ENCODE measurements around the gene PLPPR4.

The PLPPR4 gene

DNA sequence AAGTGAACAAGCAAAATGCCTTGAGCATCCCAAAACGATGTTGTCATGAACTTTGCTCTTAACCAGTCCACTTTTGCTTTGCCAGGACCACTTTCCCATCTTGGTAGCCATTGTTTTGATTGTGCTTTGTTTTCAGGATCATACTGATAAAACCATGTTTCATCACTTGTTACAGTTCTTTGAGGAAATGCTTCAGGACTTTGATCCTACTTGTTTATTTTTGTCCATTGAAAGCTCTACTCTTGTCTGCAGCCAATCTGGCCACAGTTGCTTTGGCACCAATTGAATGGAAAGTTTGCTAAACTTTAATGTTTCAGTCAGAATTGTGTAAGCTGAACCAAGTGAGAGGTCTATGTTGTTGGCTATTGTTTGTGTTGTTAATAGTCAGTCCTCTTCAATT, 12.8 kb downstream of the PLPPR4 start:
- Histone ChIP-seq H4K8ac (ENCODE audit: low read depth, low read length) (no peak overlapping the region), H3K18ac (ENCODE audit: low read length) (no peak overlapping the region), H2AK5ac (ENCODE audit: low read length) (no peak overlapping the region), H3K4me3 (ENCODE audit: low read depth, low read length) (no peak overlapping the region), H3K36me3 (ENCODE audit: control insufficient read depth in 1 of 2, insufficient read depth in 2 of 2, low read length in 2 of 2) (no peaks in the 10 kb centered on the region), H3K23ac (ENCODE audit: low read length) (no peak overlapping the region), H3K9me3 (ENCODE audit: insufficient read depth, low read depth, low read length) (no peaks in the 10 kb centered on the region), H2AFZ (ENCODE audit: insufficient read depth, low read length, poor library complexity) (no peak overlapping the region), H3K27me3 (ENCODE audit: insufficient read depth, low read length) (no peaks in the 10 kb centered on the region), H2BK5ac (ENCODE audit: low read depth, low read length, poor library complexity) (no peak overlapping the region), H3K79me2 (ENCODE audit: control insufficient read depth, insufficient read depth, low read length, poor library complexity) (no peaks in the 10 kb centered on the region), H2BK120ac (ENCODE audit: insufficient read depth, low read length, poor library complexity) (no peak overlapping the region), H3K27ac (ENCODE audit: low read depth, low read length) (no peak overlapping the region), H3K9ac (ENCODE audit: low read length) (no peak overlapping the region), H3K4me2 (ENCODE audit: low read length) (no peak overlapping the region), H3K79me1 (ENCODE audit: low read length) (no peaks in the 10 kb centered on the region), H4K12ac (ENCODE audit: low read depth, low read length) (no peak overlapping the region), H3K14ac (ENCODE audit: low read length) (no peak overlapping the region), H2BK12ac (ENCODE audit: low read length) (no peak overlapping the region), H3K4me1 (ENCODE audit: control insufficient read depth in 1 of 2, insufficient read depth in 2 of 2, low read length in 2 of 2) (peaks cover 0 to 3% of the 10 kb centered on the region in 2 experiments), H3K4ac (ENCODE audit: low read depth, low read length) (no peak overlapping the region), H4K91ac (ENCODE audit: low read depth, low read length) (no peak overlapping the region)
- WGBS (ENCODE audit: extremely low coverage, insufficient coverage, insufficient read length) = no CpG with 5 or more reads among the region's 1 CpG
- no peak for DNase-seq

GRCh38 chr1:99279525-99279924, 15.2 kb downstream of the PLPPR4 start:
- no peak overlapping the region for H2BK5ac ChIP-seq (ENCODE audit: low read depth, low read length, poor library complexity)
- peaks cover 0 to 3% of the 10 kb centered on the region in 2 experiments for H3K4me1 ChIP-seq (ENCODE audit: control insufficient read depth in 1 of 2, insufficient read depth in 2 of 2, low read length in 2 of 2)
- no peaks in the 10 kb centered on the region for H3K9me3 ChIP-seq (ENCODE audit: insufficient read depth, low read depth, low read length)
- no peak overlapping the region for H3K23ac ChIP-seq (ENCODE audit: low read length)
- H3K4me2 ChIP-seq (ENCODE audit: low read length) = no peak overlapping the region
- no peak overlapping the region for H2AFZ ChIP-seq (ENCODE audit: insufficient read depth, low read length, poor library complexity)
- H3K9ac ChIP-seq (ENCODE audit: low read length) = no peak overlapping the region
- H2BK12ac ChIP-seq (ENCODE audit: low read length) = no peak overlapping the region
- H2BK120ac ChIP-seq (ENCODE audit: insufficient read depth, low read length, poor library complexity) = no peak overlapping the region
- H3K4me3 ChIP-seq (ENCODE audit: low read depth, low read length) = no peak overlapping the region
- DNase-seq = no peak
- no peak overlapping the region for H4K91ac ChIP-seq (ENCODE audit: low read depth, low read length)
- no peak overlapping the region for H3K14ac ChIP-seq (ENCODE audit: low read length)
- H3K79me1 ChIP-seq (ENCODE audit: low read length) = no peaks in the 10 kb centered on the region
- no peaks in the 10 kb centered on the region for H3K27me3 ChIP-seq (ENCODE audit: insufficient read depth, low read length)
- WGBS (ENCODE audit: extremely low coverage, insufficient coverage, insufficient read length) = no CpG with 5 or more reads among the region's 4 CpGs
- no peaks in the 10 kb centered on the region for H3K79me2 ChIP-seq (ENCODE audit: control insufficient read depth, insufficient read depth, low read length, poor library complexity)
- H3K18ac ChIP-seq (ENCODE audit: low read length) = no peak overlapping the region
- no peak overlapping the region for H3K27ac ChIP-seq (ENCODE audit: low read depth, low read length)
- no peaks in the 10 kb centered on the region for H3K36me3 ChIP-seq (ENCODE audit: control insufficient read depth in 1 of 2, insufficient read depth in 2 of 2, low read length in 2 of 2)
- H3K4ac ChIP-seq (ENCODE audit: low read depth, low read length) = no peak overlapping the region
- H2AK5ac ChIP-seq (ENCODE audit: low read length) = no peak overlapping the region
- no peak overlapping the region for H4K12ac ChIP-seq (ENCODE audit: low read depth, low read length)
- no peak overlapping the region for H4K8ac ChIP-seq (ENCODE audit: low read depth, low read length)

GRCh38 chr1:99281105-99281504, 16.8 kb downstream of the PLPPR4 start:
- Histone ChIP-seq H2AK5ac (ENCODE audit: low read length) (no peak overlapping the region), H3K79me1 (ENCODE audit: low read length) (no peaks in the 10 kb centered on the region), H4K91ac (ENCODE audit: low read depth, low read length) (no peak overlapping the region), H2BK12ac (ENCODE audit: low read length) (no peak overlapping the region), H3K36me3 (ENCODE audit: control insufficient read depth in 1 of 2, insufficient read depth in 2 of 2, low read length in 2 of 2) (no peaks in the 10 kb centered on the region), H3K4me2 (ENCODE audit: low read length) (no peak overlapping the region), H2BK5ac (ENCODE audit: low read depth, low read length, poor library complexity) (no peak overlapping the region), H3K18ac (ENCODE audit: low read length) (no peak overlapping the region), H3K9me3 (ENCODE audit: insufficient read depth, low read depth, low read length) (no peaks in the 10 kb centered on the region), H2AFZ (ENCODE audit: insufficient read depth, low read length, poor library complexity) (no peak overlapping the region), H4K8ac (ENCODE audit: low read depth, low read length) (no peak overlapping the region), H3K9ac (ENCODE audit: low read length) (no peak overlapping the region), H4K12ac (ENCODE audit: low read depth, low read length) (no peak overlapping the region), H3K27me3 (ENCODE audit: insufficient read depth, low read length) (no peaks in the 10 kb centered on the region), H2BK120ac (ENCODE audit: insufficient read depth, low read length, poor library complexity) (no peak overlapping the region), H3K4me3 (ENCODE audit: low read depth, low read length) (no peak overlapping the region), H3K27ac (ENCODE audit: low read depth, low read length) (no peak overlapping the region), H3K4ac (ENCODE audit: low read depth, low read length) (no peak overlapping the region), H3K23ac (ENCODE audit: low read length) (no peak overlapping the region), H3K4me1 (ENCODE audit: control insufficient read depth in 1 of 2, insufficient read depth in 2 of 2, low read length in 2 of 2) (peaks cover 0 to 3% of the 10 kb centered on the region in 2 experiments), H3K14ac (ENCODE audit: low read length) (no peak overlapping the region), H3K79me2 (ENCODE audit: control insufficient read depth, insufficient read depth, low read length, poor library complexity) (no peaks in the 10 kb centered on the region)
- DNase-seq = no peak

DNA sequence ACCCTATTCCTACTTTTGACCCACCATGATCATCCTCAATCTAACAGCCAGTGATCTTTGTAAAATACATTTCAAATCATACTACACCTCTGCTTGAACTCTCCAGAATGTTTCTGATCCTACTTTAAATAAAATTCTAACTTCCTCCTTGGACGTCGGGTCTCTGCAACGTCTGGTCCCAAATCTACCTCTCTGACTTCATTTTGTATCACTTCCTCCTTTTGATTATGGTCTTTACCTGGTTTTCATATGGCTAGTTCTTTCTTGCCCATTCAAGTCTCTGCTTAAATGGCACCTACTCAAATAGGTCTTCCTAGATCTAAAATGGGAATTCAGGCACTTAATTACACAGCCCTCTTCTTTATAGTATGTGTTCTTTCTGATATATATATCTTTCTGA, 18.2 kb downstream of the PLPPR4 start:
- H3K23ac ChIP-seq (ENCODE audit: low read length) = no peak overlapping the region
- no peak overlapping the region for H4K91ac ChIP-seq (ENCODE audit: low read depth, low read length)
- H2BK5ac ChIP-seq (ENCODE audit: low read depth, low read length, poor library complexity) = no peak overlapping the region
- no peak overlapping the region for H3K9ac ChIP-seq (ENCODE audit: low read length)
- H2BK12ac ChIP-seq (ENCODE audit: low read length) = no peak overlapping the region
- WGBS (ENCODE audit: extremely low coverage, insufficient coverage, insufficient read length) = no CpG with 5 or more reads among the region's 3 CpGs
- no peak overlapping the region for H3K18ac ChIP-seq (ENCODE audit: low read length)
- H3K27me3 ChIP-seq (ENCODE audit: insufficient read depth, low read length) = no peaks in the 10 kb centered on the region
- H2AFZ ChIP-seq (ENCODE audit: insufficient read depth, low read length, poor library complexity) = no peak overlapping the region
- no peak overlapping the region for H4K8ac ChIP-seq (ENCODE audit: low read depth, low read length)
- H3K4me1 ChIP-seq (ENCODE audit: control insufficient read depth in 1 of 2, insufficient read depth in 2 of 2, low read length in 2 of 2) = peaks cover 0 to 3% of the 10 kb centered on the region in 2 experiments
- H3K4me3 ChIP-seq (ENCODE audit: low read depth, low read length) = no peak overlapping the region
- no peak overlapping the region for H3K27ac ChIP-seq (ENCODE audit: low read depth, low read length)
- no peaks in the 10 kb centered on the region for H3K36me3 ChIP-seq (ENCODE audit: control insufficient read depth in 1 of 2, insufficient read depth in 2 of 2, low read length in 2 of 2)
- H3K14ac ChIP-seq (ENCODE audit: low read length) = no peak overlapping the region
- no peak overlapping the region for H4K12ac ChIP-seq (ENCODE audit: low read depth, low read length)
- H2AK5ac ChIP-seq (ENCODE audit: low read length) = no peak overlapping the region
- no peaks in the 10 kb centered on the region for H3K79me2 ChIP-seq (ENCODE audit: control insufficient read depth, insufficient read depth, low read length, poor library complexity)
- H3K4ac ChIP-seq (ENCODE audit: low read depth, low read length) = no peak overlapping the region
- H3K4me2 ChIP-seq (ENCODE audit: low read length) = no peak overlapping the region
- DNase-seq = no peak
- H3K9me3 ChIP-seq (ENCODE audit: insufficient read depth, low read depth, low read length) = no peaks in the 10 kb centered on the region
- H3K79me1 ChIP-seq (ENCODE audit: low read length) = no peaks in the 10 kb centered on the region
- H2BK120ac ChIP-seq (ENCODE audit: insufficient read depth, low read length, poor library complexity) = no peak overlapping the region

Data from trophoblast cell (in vitro differentiated cells and primary cell).